ENCODE measurements around the gene EXOC1. TPM values are rescaled to one million over a fixed set of nuclear protein-coding genes. Genes with fewer than 3 reads are reported as not detected.

EXOC1 gene
- total RNA-seq, 2 donors from 2014 or later, result 31.1 to 34.7 TPM

DNA sequence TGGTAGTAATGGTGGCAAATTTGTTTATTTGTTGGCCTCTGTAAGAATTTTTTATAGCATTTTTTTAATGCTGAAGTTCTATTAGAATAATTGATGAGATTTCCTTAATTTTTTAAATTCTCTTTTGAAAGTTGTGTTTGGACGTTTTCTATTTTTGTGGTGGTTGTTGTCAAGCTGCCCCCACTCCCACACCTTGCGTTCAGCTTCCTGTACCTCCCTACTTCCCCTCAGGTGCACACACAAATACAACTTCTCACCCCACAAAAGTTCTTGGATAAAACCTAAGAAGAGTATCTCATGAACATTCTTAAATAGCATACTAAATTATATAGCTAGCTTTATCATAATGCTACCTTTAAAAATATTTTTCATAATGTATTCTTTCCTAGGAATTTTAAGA, 38.7 kb downstream of the EXOC1 start:
- H3K27me3 Mint-ChIP-seq (ENCODE audit: low read depth), result no peaks in the 10 kb centered on the region
- H3K36me3 Mint-ChIP-seq (ENCODE audit: insufficient read depth in 2 of 2), result peaks cover 1 to 11% of the 10 kb centered on the region in 2 donors
- ATAC-seq (replicated peaks in 1 of 2) (no peak), DNase-seq (no peak)
- H3K27ac Mint-ChIP-seq, result peak overlapping the region; percentile 37
- no peak overlapping the region for H3K4me3 Mint-ChIP-seq
- H3K4me1 Mint-ChIP-seq (ENCODE audit: low read depth), result peaks cover 9% of the 10 kb centered on the region
- no peaks in the 10 kb centered on the region for H3K9me3 Mint-ChIP-seq

GRCh38 chr4:55896622-55897021, 43.2 kb downstream of the EXOC1 start:
- Mint-ChIP-seq H3K27ac (no peak overlapping the region), H3K4me3 (no peak overlapping the region), H3K4me1 (ENCODE audit: low read depth) (no peaks in the 10 kb centered on the region), H3K36me3 (ENCODE audit: insufficient read depth in 2 of 2) (peaks cover 1 to 3% of the 10 kb centered on the region in 2 donors), H3K27me3 (ENCODE audit: low read depth) (no peaks in the 10 kb centered on the region), H3K9me3 (no peaks in the 10 kb centered on the region)
- no peak for ATAC-seq (replicated peaks in 1 of 2)
- no peak for DNase-seq

DNA sequence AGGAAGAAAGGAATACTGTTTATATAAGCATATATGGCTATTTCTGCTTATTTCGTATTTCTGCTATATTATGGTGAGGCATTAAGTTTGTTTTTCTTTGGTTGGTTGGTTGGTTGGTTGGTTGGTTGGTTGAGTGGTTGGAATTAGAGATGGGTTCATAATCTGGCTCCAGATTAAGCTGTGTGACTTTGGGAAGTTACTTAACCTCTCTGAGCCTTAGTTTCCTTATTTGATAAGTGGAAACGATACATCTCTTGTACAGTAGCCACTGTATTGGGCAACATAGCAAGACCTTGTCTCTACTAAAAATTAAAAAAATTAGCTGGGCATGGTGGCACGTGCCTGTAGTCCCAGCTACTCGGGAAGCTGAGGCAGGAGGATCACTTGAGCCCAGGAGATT, 49.2 kb downstream of the EXOC1 start:
- no peaks in the 10 kb centered on the region for H3K9me3 Mint-ChIP-seq
- H3K36me3 Mint-ChIP-seq (ENCODE audit: insufficient read depth in 2 of 2), result peaks cover 1 to 9% of the 10 kb centered on the region in 2 donors
- DNase-seq (no peak), ATAC-seq (replicated peaks in 1 of 2) (no peak)
- no peak overlapping the region for H3K4me3 Mint-ChIP-seq
- peaks cover 28% of the 10 kb centered on the region for H3K4me1 Mint-ChIP-seq (ENCODE audit: low read depth)
- no peak overlapping the region for H3K27ac Mint-ChIP-seq
- H3K27me3 Mint-ChIP-seq (ENCODE audit: low read depth), result no peaks in the 10 kb centered on the region

DNA sequence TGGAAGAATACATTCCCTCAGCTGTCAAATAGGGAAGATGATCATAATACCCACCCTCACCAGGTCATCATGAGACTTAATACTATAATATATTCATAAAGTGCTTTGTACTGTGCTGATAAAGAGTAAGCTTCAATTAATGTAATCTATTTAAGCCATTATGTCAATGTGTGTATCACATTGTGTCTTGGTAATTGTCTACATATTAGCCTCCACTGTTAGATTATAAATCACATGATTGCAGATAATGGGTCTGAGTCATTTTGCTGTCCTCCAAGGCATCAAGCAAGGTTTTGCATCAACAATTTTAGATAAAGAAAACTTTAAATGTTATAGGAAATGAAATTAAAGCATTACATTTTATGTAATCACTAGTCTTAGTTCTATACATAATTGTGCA, 50.1 kb downstream of the EXOC1 start:
- Mint-ChIP-seq H3K27me3 (ENCODE audit: low read depth) (no peaks in the 10 kb centered on the region), H3K4me3 (no peak overlapping the region), H3K27ac (no peak overlapping the region), H3K9me3 (no peaks in the 10 kb centered on the region), H3K36me3 (ENCODE audit: insufficient read depth in 2 of 2) (peaks cover 1 to 8% of the 10 kb centered on the region in 2 donors), H3K4me1 (ENCODE audit: low read depth) (peaks cover 28% of the 10 kb centered on the region)
- ATAC-seq (replicated peaks in 1 of 2), result no peak
- no peak for DNase-seq

GRCh38 chr4:55904576-55904975, 51.1 kb downstream of the EXOC1 start:
- no peak for ATAC-seq (replicated peaks in 1 of 2)
- H3K36me3 Mint-ChIP-seq (ENCODE audit: insufficient read depth in 2 of 2), result peaks cover 1 to 8% of the 10 kb centered on the region in 2 donors
- no peak for DNase-seq
- H3K9me3 Mint-ChIP-seq, result no peaks in the 10 kb centered on the region
- no peaks in the 10 kb centered on the region for H3K27me3 Mint-ChIP-seq (ENCODE audit: low read depth)
- no peak overlapping the region for H3K27ac Mint-ChIP-seq
- peaks cover 28% of the 10 kb centered on the region for H3K4me1 Mint-ChIP-seq (ENCODE audit: low read depth)
- H3K4me3 Mint-ChIP-seq, result no peak overlapping the region

GRCh38 chr4:55906323-55906722, 52.9 kb downstream of the EXOC1 start:
- DNase-seq (no peak), ATAC-seq (replicated peaks in 1 of 2) (no peak)
- H3K4me1 Mint-ChIP-seq (ENCODE audit: low read depth), result peaks cover 28% of the 10 kb centered on the region
- H3K27ac Mint-ChIP-seq, result peak overlapping the region; percentile 38
- no peaks in the 10 kb centered on the region for H3K9me3 Mint-ChIP-seq
- H3K27me3 Mint-ChIP-seq (ENCODE audit: low read depth), result no peaks in the 10 kb centered on the region
- no peak overlapping the region for H3K4me3 Mint-ChIP-seq
- H3K36me3 Mint-ChIP-seq (ENCODE audit: insufficient read depth in 2 of 2), result peaks cover 1 to 6% of the 10 kb centered on the region in 2 donors

DNA sequence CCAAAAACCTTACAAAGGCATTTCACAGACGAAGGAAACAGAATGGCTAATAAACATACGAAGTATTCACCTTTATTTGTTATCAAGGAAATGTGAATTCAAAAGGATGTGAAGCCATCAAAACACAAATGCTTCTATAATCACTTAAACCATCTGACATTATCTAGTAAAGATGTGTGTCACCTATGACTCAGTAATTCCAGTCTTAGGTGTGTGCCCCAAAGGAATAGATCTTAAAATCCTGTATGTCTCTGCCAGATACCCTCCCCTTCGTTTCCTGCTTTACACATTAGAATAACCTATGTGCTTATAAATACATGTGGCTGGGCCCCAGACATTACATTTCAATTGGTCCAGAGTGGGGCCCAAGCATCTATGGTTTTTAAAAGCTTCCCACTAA, 53.5 kb downstream of the EXOC1 start:
- peak overlapping the region; percentile 87 for H3K27ac Mint-ChIP-seq
- peaks cover 28% of the 10 kb centered on the region for H3K4me1 Mint-ChIP-seq (ENCODE audit: low read depth)
- DNase-seq (no peak), ATAC-seq (replicated peaks in 1 of 2) (peak; percentile 80 to 86)
- peak overlapping the region in 1 of 2 donors; percentile 54 for H3K4me3 Mint-ChIP-seq
- no peaks in the 10 kb centered on the region for H3K9me3 Mint-ChIP-seq
- H3K27me3 Mint-ChIP-seq (ENCODE audit: low read depth), result no peaks in the 10 kb centered on the region
- H3K36me3 Mint-ChIP-seq (ENCODE audit: insufficient read depth in 2 of 2), result peaks cover 1 to 6% of the 10 kb centered on the region in 2 donors

DNA sequence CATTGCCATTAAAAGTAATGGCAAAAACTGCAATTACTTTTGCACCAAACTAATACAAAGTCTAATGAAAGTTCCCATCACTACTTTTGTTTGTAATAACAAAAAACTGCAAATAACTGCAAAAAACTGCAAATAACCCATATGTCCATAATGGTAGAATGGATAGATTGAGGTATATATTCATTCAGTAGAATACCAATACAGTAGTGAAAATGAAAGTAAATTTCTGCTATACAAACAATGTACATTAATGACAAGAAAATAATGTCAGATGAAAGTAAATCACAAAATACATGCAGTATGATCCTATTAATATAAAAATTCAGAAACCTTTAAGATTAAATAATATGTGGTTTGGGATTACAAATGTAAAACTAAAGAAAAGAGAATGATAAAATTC, 54.0 kb downstream of the EXOC1 start:
- ATAC-seq (replicated peaks in 1 of 2) (no peak), DNase-seq (no peak)
- Mint-ChIP-seq H3K4me1 (ENCODE audit: low read depth) (peaks cover 28% of the 10 kb centered on the region), H3K27me3 (ENCODE audit: low read depth) (no peaks in the 10 kb centered on the region), H3K27ac (peak overlapping the region; percentile 87), H3K36me3 (ENCODE audit: insufficient read depth in 2 of 2) (peaks cover under 1 to 5% of the 10 kb centered on the region in 2 donors), H3K9me3 (no peaks in the 10 kb centered on the region), H3K4me3 (peak overlapping the region in 1 of 2 donors; percentile 54)

DNA sequence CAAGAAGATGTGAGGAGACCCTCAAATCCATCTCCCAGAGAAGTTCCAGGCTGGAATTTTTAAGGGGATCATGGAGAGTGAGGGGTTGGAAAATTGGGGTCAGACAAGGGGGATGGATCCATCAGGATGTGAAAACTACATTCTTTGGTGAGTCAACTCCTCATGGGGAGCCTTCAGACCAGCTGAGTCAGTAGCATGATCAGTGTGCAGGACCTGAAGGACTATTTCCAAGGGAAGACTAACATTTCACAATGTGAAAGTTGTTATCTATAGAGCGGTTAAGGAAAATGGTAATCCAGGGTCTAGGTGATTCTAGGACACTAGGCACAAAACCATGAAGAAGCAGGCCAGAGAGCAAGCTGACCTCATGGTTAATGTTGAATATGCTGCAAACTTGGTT, 56.7 kb downstream of the EXOC1 start:
- no peaks in the 10 kb centered on the region for H3K9me3 Mint-ChIP-seq
- H3K27ac Mint-ChIP-seq, result no peak overlapping the region
- ATAC-seq (replicated peaks in 1 of 2) (no peak), DNase-seq (no peak)
- H3K27me3 Mint-ChIP-seq (ENCODE audit: low read depth), result no peaks in the 10 kb centered on the region
- peaks cover 22% of the 10 kb centered on the region for H3K4me1 Mint-ChIP-seq (ENCODE audit: low read depth)
- no peak overlapping the region for H3K4me3 Mint-ChIP-seq
- H3K36me3 Mint-ChIP-seq (ENCODE audit: insufficient read depth in 2 of 2), result no peaks in the 10 kb centered on the region

DNA sequence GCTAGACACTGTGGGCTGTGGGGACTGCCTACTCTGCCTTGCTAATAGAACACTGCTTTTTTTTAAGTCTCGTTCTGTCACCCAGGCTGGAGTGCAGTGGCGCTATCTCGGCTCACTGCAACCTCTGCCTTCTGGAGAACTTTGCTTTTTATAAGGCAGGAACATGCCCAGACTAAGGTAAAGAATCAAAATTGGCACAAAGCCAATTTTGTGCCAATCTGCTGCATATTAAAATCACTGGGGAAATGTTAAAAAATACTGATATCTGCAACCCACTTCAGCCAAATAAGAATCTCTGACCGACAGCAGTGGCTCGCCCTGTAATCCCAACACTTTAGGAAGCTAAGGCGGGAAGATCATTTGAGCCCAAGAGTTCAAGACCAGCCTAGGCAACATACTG, 58.8 kb downstream of the EXOC1 start:
- ATAC-seq (replicated peaks in 1 of 2) (no peak), DNase-seq (no peak)
- Mint-ChIP-seq H3K9me3 (no peaks in the 10 kb centered on the region), H3K4me1 (ENCODE audit: low read depth) (peaks cover 3% of the 10 kb centered on the region), H3K36me3 (ENCODE audit: insufficient read depth in 2 of 2) (no peaks in the 10 kb centered on the region), H3K27ac (no peak overlapping the region), H3K27me3 (ENCODE audit: low read depth) (no peaks in the 10 kb centered on the region), H3K4me3 (no peak overlapping the region)

GRCh38 chr4:55920571-55920970, 67.1 kb downstream of the EXOC1 start:
- Mint-ChIP-seq H3K4me3 (no peak overlapping the region), H3K4me1 (ENCODE audit: low read depth) (no peaks in the 10 kb centered on the region)

GRCh38 chr4:55921093-55921492, 67.6 kb downstream of the EXOC1 start:
- no peak overlapping the region for H3K27ac Mint-ChIP-seq
- DNase-seq (no peak), ATAC-seq (replicated peaks in 1 of 2) (no peak)
- no peaks in the 10 kb centered on the region for H3K36me3 Mint-ChIP-seq (ENCODE audit: insufficient read depth in 2 of 2)
- no peak overlapping the region for H3K4me3 Mint-ChIP-seq
- H3K9me3 Mint-ChIP-seq, result peaks cover 2 to 3% of the 10 kb centered on the region in 2 donors
- no peaks in the 10 kb centered on the region for H3K27me3 Mint-ChIP-seq (ENCODE audit: low read depth)
- H3K4me1 Mint-ChIP-seq (ENCODE audit: low read depth), result no peaks in the 10 kb centered on the region

More at GRCh38 chr4:55920571-55920970, 67.1 kb downstream of the EXOC1 start:
- DNase-seq (no peak), ATAC-seq (replicated peaks in 1 of 2) (no peak)
- Mint-ChIP-seq H3K27ac (no peak overlapping the region), H3K36me3 (ENCODE audit: insufficient read depth in 2 of 2) (no peaks in the 10 kb centered on the region), H3K27me3 (ENCODE audit: low read depth) (no peaks in the 10 kb centered on the region), H3K9me3 (peaks cover 2% of the 10 kb centered on the region in 2 donors)

GRCh38 chr4:55925241-55925640, 71.8 kb downstream of the EXOC1 start:
- H3K4me1 Mint-ChIP-seq (ENCODE audit: low read depth), result no peaks in the 10 kb centered on the region
- H3K27ac Mint-ChIP-seq, result no peak overlapping the region
- DNase-seq (no peak), ATAC-seq (replicated peaks in 1 of 2) (no peak)
- H3K4me3 Mint-ChIP-seq, result no peak overlapping the region
- no peaks in the 10 kb centered on the region for H3K27me3 Mint-ChIP-seq (ENCODE audit: low read depth)
- H3K36me3 Mint-ChIP-seq (ENCODE audit: insufficient read depth in 2 of 2), result no peaks in the 10 kb centered on the region
- H3K9me3 Mint-ChIP-seq, result peaks cover 0 to 1% of the 10 kb centered on the region in 2 donors

DNA sequence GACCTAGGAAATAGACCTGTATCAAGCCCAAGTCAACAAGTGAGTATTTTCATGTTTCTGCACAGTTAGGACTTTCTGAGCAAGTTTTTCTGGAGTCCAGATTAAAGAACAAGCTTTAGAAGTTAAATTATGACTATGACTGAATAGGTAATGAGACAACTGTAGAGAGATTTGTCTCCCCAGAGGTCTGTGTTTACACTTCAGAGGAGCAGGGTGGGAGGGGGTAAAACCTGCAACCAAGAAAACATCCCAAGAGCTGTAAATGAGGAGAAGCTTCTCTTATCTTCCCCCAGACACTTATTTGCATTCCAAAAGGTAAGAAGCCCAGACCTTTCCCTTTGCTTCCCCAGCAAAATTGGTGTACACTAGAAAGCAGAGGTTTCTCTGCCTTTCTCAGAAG, 73.2 kb downstream of the EXOC1 start:
- H3K4me1 Mint-ChIP-seq (ENCODE audit: low read depth), result peaks cover 3% of the 10 kb centered on the region
- peaks cover 0 to 1% of the 10 kb centered on the region in 2 donors for H3K9me3 Mint-ChIP-seq
- no peak overlapping the region for H3K27ac Mint-ChIP-seq
- no peaks in the 10 kb centered on the region for H3K27me3 Mint-ChIP-seq (ENCODE audit: low read depth)
- ATAC-seq (replicated peaks in 1 of 2), result no peak
- no peaks in the 10 kb centered on the region for H3K36me3 Mint-ChIP-seq (ENCODE audit: insufficient read depth in 2 of 2)
- H3K4me3 Mint-ChIP-seq, result no peak overlapping the region
- no peak for DNase-seq
